Stimulated activated CD8-positive, alpha-beta memory T cell treated with anti-CD3 and anti-CD28 coated beads, Interleukin-4, amount 100 ng/mL, for 24 hours (primary cell): ENCODE measurements around the gene MCF2L2.
"Not testable (repeated sequence)": the region's sequence is repeated elsewhere in the genome, so short reads cannot be mapped to it uniquely, and the experiment has no call there.

ENCODE experiments used
- DNase-seq: peaks from one replicate; pipeline ENCODE4 v3.0.0-alpha.2; 2020; ENCODE audit warnings: low read depth

The MCF2L2 gene

DNA sequence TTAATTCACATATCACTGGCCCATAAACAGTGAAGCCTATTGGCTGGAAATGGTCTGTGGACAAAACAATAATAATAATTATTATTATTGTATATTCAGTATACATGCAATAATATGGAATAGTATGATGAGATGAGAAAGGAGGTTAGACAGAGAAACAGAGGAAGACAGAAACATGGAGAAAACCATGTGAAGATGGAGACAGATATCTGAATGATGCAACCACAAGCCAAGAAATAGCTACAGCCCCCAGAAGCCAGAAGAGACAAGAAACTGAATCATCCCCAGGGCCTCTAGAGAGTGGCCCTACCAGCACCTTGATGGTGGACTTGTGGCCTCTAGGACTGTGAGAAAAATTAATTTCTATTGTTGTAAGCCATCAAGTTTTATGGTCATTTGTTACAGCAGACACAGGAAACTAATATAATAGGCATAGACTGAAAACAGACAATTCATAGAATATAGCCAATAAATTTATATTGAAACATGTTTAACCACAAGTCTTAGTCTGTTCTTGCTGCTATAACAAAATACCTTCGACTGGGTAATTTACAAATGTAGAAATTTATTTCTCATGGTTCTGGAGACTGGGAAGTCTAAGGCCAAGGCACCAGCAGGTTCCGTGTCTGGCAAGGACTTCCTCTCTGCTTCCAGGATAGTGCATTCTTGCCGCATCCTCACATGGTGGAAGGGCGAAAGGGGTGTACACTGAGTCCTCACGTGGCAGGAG, 31.6 kb downstream of the MCF2L2 start:
- no peak for DNase-seq

DNA sequence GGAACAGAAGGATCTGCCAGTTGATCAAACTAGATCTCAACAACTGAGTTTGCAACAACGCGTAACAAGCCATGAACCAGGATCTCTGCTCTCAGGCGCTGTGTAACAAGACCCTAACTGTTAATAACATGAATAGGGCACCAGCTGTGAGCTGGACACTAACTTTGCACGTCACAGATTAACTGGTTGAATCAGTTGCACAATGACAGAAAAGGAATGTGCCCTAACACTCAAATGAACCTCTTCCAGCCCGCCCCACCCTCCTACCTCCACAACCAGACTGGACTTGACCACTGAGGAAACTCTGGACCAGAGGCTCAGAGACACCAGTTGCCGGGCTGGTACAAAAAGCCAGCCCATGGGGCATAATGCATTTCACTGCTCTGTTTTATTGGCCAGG, 34.3 kb downstream of the MCF2L2 start:
- no peak for DNase-seq

DNA sequence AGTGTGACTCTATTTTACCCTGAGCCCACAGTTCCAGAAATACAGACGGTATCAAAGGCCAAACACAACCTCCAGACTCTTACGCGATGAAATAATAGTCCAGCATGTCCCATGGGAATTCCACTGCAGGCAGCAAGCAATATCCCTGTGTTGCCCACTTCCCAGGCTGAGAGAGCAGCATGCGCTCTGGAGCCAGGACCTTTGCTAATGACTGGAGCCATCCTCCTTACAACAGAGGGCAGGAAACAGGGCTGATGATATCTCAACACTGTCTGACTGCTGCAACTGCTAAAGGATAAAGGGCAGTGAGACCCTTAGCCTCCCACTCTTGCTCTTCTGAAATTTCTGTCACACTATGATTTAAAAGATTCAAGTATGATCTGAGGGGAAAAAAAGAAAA, 34.8 kb downstream of the MCF2L2 start:
- no peak for DNase-seq

DNA sequence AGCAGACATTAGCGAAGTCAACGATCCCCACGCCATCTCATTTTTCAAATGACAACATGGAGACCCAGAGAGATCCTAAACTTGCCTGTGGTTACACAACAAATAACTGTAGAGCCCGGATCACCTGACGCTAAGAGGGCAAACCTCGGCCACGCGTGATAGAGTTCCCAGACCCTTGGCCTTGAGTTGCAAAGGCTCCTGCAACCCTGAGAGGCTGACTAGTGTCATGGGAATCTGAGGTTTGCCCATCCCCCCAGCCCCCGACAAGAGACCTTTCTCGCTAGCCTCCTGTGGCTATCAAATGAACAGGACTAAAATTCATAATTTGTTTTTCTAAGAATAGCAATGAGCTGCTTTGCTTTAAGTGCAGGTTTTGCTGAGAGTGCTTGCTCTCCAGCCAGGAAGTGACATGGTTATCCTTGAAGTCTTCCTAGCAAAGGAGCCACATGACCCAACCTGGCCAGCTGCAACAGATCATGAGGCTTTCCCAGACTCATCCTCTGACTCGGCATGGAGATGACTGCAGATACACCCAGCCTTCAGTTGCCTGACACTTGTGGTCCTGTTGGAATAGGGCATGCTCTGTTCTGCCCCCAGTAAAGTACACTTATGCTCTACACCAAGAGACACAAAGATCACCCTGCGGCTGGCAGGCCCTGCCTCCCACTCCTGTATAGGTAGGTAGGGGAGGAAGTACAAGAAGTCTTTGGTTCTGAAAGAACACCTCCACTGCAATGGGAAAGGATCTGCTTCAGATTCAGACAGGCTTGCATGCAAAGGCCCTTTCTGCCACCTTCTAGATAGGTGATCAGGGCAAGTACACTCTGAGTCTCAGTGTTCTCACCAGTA, 36.0 kb downstream of the MCF2L2 start:
- DNase-seq, result no peak

DNA sequence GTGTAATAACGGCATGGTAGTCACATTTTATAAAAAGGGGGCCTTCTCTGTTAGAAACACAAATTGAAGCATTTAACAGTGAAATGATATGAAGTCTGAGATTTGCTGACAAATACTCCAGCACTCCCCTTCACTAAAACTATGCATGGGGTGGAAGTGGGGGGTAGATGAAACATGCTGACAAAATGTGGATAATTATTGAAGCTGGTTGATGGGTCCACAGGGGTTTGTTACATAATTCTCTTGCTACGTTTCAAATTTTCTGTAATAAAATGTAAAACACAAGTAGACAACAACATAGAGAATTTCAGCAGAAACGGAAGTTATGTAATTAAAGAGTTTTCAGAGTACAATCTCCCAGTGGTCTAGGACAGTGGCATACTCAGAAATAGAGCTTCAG, 37.0 kb downstream of the MCF2L2 start:
- no peak for DNase-seq

DNA sequence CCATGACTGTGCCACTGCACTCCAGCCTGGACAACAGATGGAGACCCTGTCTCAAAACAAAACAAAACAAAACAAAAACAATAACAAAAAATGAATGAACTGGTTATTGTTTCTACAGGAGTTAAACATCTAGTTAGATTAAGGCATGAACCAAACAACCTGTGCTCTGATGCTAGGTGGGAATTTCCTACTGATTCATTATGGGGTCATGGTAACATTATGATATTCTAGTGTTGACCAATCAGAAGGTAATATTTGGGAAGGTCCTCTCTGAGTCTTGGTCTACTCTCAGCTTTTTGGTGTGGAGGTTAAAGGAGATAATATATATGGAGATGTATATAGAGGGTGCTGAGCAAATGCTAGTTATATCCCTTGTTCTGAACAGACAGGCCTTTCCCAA, 37.6 kb downstream of the MCF2L2 start:
- DNase-seq, result no peak

DNA sequence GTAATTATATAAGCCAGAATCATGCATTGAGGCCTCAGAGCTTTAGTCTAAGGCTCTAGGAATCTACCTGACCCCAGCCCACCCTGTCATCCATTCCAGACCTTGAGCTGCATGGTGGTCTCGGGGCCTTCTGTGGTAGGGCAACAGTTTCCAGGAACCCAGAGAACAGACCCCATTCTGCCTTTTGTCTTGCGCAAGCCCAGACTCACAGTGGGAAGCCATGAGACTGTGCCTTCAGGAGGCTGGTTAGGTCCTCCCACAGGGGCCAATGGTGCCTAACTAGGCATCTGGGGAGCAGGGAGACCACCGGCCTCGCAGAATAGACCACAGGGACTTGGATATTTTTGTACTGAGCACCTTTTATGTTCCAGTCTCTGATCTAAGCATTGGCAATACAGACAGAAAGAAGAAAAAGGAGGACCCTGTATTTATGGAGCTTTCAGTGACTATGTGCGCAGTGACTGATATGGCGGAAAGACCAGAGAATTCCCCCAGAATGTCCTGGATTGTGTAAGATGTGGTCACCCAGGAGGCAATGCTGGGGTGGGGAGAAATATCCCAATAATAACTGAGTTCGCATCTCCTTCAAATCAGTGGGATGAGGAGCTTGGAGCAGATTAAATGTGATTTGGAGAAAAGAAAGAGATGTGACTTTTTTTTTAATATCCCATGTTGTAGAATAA, 40.1 kb downstream of the MCF2L2 start:
- no peak for DNase-seq

DNA sequence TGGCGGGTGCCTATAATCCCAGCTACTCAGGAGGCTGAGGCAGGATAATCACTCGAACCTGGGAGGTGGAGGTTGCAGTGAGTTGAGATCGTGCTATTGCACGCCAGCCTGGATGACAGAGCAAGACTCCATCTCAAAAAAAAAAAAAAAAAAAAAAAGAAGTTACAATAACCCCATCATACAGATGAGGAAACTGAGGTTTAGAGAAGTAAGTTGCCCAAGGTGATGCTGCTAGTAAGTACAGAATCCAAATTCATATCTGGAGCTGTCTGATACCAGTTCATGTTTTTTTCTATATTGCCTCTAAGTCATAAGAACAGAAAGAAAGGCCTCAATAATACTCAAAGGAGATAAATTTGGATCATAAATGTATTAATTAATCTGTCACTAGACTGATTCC, 40.6 kb downstream of the MCF2L2 start:
- no peak for DNase-seq

DNA sequence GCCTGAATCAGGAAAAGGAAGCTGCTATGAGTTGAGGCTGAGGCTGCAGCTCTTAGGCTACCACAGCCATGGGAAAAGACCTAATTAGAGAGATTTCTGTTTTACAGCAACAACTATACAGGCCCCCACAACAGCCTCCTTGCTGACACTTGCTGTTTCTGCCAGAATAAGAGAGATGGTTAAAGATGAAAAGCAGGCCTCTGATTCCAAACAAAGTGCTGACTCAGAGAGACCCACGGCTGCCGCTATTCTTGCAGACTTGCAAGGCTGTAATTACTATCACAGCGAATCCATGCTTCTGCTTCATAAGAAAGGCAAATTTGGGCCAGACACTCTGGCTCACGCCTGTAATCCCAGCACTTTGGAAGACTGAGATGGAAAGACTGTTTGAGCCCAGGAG, 41.8 kb downstream of the MCF2L2 start:
- no peak for DNase-seq

DNA sequence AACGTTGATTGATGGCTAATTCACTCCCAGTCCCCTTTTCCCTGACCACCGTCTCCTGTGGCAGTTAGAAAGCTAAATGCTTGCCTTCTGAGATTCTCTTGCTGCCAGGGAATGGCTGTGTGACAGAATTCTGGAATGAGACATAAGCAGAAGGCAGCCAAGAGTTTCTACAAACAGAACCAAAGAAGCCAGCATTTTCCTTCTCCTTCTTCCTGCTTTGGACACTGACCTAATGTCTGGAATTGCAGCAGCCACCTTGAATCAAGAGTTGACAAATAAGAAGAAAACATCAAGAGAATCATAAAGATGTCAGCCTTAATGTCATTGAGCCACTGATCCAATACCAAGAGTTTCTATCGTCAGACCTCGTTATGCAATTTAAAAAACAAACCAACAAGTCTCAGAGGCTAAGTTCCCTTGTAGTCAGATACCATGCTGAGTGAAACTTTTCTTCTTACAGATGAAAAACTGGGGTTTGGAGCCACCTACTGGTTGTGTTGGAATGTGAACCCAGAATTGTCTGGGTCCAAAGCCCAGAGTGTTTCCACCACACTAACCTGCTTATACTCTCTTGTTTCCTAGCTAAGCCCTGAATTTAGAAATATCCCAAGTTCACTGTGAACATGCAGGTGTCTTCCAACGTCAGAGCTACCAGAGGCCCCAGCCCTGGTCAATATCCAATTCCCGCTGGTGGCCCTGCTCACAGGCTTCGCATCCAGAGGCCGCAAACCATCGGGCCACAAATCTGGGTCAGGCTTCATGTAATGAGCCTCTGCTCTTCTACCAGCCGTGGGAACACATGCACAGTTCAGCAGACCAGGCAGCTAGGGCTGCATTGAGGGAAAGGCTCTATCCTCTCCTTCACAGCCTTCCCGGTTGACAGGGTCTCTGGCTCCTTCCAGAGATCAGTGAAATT, 42.5 kb downstream of the MCF2L2 start:
- no peak for DNase-seq

DNA sequence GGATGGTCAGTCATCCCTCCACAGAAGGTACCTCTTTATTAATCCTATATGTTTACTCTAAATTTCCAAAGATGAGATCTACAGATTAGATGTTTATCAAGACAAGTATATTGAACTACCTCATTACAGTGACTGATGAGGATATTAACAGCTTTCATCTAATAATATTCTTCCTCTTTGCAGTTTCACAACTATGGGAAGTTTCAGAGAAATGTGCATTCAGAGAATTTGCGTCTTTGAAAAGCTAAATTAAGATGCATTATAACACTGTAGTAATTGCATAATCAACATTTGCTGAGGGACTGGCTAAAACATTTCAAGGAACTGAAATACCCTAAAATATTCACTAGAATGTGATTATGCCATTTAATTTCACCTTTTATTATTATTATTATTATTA, 46.7 kb downstream of the MCF2L2 start:
- no peak for DNase-seq

DNA sequence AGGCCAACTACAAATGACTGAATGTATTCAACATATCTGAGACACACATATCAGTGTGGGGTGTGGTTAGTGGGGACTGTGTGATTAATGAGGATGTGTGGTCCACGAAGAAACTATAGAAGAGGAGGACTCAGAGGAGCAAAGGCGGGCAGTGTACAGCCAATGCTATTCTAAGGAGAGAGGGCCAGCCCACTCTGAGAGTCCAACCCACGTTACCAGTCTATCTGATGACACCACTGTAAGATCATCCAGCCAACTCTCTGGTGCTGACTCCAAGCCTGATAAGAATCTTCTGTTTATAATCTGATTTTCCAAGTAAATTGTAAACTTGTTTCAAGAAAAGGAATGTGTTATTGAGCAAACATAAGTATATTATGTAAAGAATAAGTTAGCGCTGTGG, 47.2 kb downstream of the MCF2L2 start:
- no peak for DNase-seq

DNA sequence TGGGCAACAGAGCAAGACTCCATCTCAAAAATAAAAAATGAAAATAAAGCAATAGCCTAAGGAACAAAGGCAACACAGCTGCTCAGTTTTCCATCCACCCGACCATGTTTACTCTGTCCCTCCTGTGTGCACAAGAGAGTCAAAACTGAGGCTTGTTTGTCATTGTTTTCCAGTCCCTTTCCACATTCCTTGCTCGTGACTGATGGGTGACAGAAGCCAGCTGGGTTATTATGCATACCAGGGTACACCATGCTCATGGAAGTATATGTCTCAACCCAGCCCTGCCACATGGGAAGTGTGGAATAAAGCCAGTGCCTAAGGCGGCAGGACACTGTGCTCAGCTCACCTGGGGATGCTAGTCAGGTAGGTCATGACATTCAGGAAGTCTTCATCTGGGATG, 49.5 kb downstream of the MCF2L2 start:
- DNase-seq, result no peak

DNA sequence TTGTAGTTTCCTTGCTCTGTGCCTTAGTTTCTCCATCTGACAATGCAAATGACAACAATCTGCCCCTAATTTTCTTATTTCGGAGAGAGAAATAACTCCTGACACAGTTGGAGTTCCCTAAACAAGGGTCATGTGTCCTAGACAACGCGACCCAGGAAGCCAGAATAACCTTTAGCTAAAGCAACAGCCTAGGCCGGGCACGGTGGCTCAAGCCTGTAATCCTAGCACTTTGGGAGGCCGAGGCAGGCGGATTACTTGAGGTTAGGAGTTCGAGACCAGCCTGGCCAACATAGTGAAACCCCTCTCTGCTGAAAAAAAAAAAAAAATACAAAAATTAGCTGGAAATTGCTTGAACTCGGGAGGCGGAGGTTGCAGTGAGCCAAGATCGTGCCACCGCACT, 49.9 kb downstream of the MCF2L2 start:
- no peak for DNase-seq

DNA sequence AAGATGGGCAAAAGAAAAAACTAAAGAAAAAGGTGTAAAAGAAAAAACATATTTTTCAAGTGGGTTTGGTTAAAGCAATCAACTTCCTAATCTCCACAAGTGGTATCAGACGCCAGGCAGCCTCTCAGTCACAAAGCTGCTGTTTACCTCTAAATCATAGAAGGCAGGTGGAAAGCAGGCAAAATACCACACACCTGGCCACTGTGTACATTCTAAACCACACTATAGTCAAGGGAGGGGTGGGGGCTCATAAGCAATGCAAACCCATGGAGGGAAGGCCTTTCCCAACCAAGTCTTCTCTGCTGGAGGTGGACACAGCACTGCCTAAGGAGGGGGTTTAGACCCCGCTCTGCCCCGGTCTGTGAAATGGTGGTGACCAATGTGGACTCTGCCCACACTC, 50.4 kb downstream of the MCF2L2 start:
- no peak for DNase-seq

DNA sequence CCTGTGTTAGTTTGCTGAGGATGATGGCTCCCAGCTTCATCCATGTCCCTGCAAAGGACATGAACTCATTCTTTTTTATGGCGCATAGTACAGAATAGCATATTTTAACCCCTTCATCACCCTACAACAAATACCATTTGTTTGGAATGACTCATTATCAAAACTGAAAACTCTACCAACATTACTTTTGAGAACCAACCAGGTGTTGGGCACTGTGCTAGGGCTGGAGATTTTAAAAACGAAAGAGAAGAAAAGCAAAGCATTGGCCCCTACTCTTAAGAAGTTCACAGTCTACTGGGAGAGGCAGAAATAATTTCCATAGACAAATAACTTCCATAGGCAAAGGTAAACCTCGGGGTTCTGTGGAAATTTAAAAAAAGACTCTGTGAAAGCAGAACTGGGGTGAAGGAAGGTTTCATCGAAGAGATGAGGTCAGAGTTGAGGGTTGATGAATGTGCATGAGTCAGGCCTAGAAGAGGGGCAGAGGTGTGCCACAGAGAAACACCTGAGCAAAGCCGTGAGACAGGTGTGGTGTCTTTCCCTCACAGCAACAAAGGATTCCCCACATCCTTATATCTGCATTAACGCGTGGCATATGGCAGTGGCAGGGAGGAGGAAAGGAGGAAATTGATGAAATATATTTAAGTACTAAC, 51.0 kb downstream of the MCF2L2 start:
- no peak for DNase-seq

DNA sequence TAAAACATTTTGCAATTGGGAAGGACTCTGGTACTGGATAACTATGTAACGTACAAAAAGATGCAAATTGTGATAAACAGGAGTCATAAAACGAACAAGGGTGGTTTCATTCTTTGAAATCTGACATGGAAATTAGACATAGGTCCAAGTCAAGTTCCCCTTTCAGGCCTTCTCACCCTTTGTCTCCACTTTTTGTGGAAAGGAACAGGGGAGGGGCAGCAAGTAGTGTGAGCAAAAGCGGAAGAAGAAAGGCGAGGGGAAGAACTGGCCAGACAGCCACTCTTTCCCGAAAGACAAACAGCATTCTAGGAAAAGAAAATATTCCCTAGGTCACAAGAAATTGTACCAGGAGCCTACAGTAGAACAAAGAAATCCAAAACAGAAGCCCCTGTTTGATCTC, 52.6 kb downstream of the MCF2L2 start:
- no peak for DNase-seq

DNA sequence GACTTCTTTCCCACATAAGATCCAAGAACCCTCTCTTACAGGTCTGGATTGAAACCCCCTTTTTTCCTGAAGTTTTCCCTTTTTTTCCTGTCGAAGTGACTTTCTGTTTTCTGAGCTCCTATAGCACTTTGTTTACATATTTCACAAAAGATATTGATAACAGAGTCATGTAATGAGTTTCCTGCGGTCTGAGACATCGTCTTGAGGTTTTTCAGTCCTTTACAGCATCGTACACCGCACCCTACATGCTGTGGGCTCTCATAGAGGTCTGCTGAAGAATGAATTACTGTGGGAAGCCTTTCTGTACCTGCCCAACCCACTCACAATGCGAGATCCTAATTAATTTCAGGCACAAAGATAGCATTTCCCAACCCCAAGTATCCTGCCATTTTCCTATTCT, 53.1 kb downstream of the MCF2L2 start:
- no peak for DNase-seq

DNA sequence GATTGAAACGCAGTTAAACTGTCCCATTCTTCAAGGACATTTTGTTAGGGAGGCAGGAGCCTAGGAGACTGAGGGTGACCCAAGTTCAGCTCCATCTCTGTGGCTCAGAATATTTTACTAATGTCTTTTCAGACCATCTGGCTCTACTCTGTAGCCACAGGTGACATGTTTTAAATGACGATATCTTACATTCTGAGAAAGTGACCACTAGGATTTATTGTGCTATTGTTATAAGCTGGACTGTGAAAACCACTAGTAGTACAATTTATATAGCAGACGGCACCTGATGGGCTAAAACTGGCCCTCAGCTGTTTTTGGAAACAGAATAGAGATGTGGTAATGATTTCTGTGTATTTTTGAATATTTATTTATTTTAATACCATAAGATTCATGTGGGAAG, 55.5 kb downstream of the MCF2L2 start:
- DNase-seq, result no peak

DNA sequence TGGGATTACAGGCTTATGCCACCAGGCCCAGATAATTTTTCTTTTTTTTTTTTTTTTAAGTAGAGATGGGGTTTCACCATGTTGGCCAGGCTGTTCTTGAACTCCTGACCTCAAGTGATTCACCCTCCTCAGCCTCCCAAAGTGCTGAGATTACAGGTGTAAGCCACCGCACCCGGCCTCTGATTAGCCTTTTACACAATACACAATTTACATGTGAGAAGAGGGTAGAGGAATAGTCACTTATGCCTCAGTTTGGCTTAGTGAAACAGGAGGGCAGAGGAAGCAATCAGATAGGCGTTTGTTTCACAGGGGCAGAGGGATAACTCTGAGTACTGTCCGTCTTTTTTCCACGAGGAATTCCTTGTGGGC, 56.8 kb downstream of the MCF2L2 start:
- DNase-seq, result not testable (repeated sequence)

DNA sequence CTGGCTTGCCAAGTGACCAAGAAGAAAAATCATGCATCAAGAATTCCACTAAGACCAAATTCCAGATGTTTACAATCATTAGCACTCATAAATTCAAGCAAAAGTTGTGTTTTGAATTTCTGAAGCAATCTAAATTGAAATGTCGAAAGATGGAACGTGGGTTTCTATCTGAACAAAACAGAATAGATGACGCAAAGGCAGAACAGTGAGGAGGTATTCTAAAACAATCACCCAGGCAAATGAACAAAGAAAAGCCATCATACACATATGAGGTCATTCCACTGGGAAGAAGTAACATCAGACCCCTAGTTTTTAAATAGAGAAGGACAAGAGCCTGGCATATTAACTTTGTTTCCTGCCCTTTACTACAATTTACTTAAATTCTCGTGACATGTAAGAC, 58.0 kb downstream of the MCF2L2 start:
- DNase-seq, result no peak

DNA sequence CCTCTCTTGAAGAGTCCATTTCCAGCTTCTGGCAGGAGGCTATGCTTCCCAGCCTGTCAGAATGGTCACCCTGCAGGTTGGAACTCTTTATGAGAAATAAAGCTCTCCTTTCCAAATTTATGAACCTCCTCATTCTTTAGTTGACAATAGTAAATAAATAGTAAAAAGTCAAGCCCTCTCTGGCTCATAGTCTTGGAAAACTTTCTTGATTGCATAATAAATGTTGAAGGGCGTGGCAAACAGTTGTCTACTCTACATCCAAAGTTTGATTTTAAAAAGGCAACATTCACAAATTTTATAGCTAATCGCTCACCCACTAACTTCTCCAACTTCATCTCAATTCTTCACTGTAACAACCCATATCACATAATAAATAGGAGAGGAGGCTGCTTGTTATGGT, 58.8 kb downstream of the MCF2L2 start:
- DNase-seq, result no peak
